ENCODE data around the gene U2AF1L4.

U2AF1L4 gene

GRCh38 chr19:35757749-35758608, 12.8 kb upstream of the U2AF1L4 start, which contains the start of gene PROSER3:
PROSER3 (plus strand) TSS chr19:35758176; CDS start chr19:35758216, 40 bp downstream.
- peak; percentile 95 for DNase-seq (ENCODE audit: low read depth, low spot score)

- DNase-seq (ENCODE audit: low read depth, low spot score): no peak
Observed at GRCh38 chr19:35757231-35757748, 12.1 kb upstream of the U2AF1L4 start.

- no peak for DNase-seq (ENCODE audit: low read depth, low spot score)
Observed at GRCh38 chr19:35756377-35757230, 11.4 kb upstream of the U2AF1L4 start, which contains the start of gene HSPB6. HSPB6 (minus strand) TSS chr19:35757029; CDS start chr19:35757008, 21 bp downstream.

- peak; percentile 35 for DNase-seq (ENCODE audit: low read depth, low spot score)
Observed at GRCh38 chr19:35755550-35756376, 10.5 kb upstream of the U2AF1L4 start.

- no peak for DNase-seq (ENCODE audit: low read depth, low spot score)
Observed at GRCh38 chr19:35755131-35755549, 9.9 kb upstream of the U2AF1L4 start.

- DNase-seq (ENCODE audit: low read depth, low spot score): no peak
Observed at GRCh38 chr19:35754370-35755130, 9.3 kb upstream of the U2AF1L4 start.

- no peak for DNase-seq (ENCODE audit: low read depth, low spot score)
Observed at GRCh38 chr19:35753634-35754369, 8.6 kb upstream of the U2AF1L4 start.

GRCh38 chr19:35752746-35753350, 7.6 kb upstream of the U2AF1L4 start:
- DNase-seq (ENCODE audit: low read depth, low spot score): no peak

GRCh38 chr19:35751839-35752745, 6.9 kb upstream of the U2AF1L4 start:
- DNase-seq (ENCODE audit: low read depth, low spot score): no peak

- DNase-seq (ENCODE audit: low read depth, low spot score): no peak
Observed at GRCh38 chr19:35750167-35750566, 4.9 kb upstream of the U2AF1L4 start.

- DNase-seq (ENCODE audit: low read depth, low spot score): peak; percentile 97
Observed at GRCh38 chr19:35748106-35749020, 3.1 kb upstream of the U2AF1L4 start, which contains the start of gene LIN37. LIN37 (plus strand) TSS chr19:35748576; CDS start chr19:35748725, 149 bp downstream.

GRCh38 chr19:35746531-35746930, 1.3 kb upstream of the U2AF1L4 start:
- DNase-seq (ENCODE audit: low read depth, low spot score): no peak

- DNase-seq (ENCODE audit: low read depth, low spot score): no peak
Observed at GRCh38 chr19:35746087-35746462, 857 bp upstream of the U2AF1L4 start.

- peak; percentile 82 for DNase-seq (ENCODE audit: low read depth, low spot score)
Observed at GRCh38 chr19:35744430-35745327, 539 bp downstream of the U2AF1L4 start.

GRCh38 chr19:35743640-35744429, 1.4 kb downstream of the U2AF1L4 start:
- no peak for DNase-seq (ENCODE audit: low read depth, low spot score)

Data from activated naive CD8-positive, alpha-beta T cell treated with anti-CD3 and anti-CD28 coated beads, Interleukin-2, amount 50 U/mL, for 16 hours (primary cell).